OCI-LY1 (cell line): ENCODE data around the gene ATP11A.

Experiments
- H2AFZ ChIP-seq: fragments of 200-600 bp; sonication (generic), shearing (Covaris generic); 2 replicates; pipeline ENCODE4 v1.6.0; 2014; ENCODE audit warnings: antibody characterized with exemption, mild to moderate bottlenecking, low read length
- H3F3A ChIP-seq: fragments of 200-600 bp; sonication (generic), shearing (Covaris generic); 2 replicates; pipeline ENCODE4 v1.6.0; 2014; ENCODE audit warnings: mild to moderate bottlenecking, antibody characterized with exemption, low read length, moderate library complexity; ENCODE audit not compliant: insufficient read depth
- H3K27ac ChIP-seq: fragments of 200-600 bp; sonication (generic); 2 replicates; pipeline ENCODE4 v1.5.1; 2014; ENCODE audit warnings: low read length, mixed run types, mild to moderate bottlenecking, low read depth; ENCODE audit not compliant: poor library complexity, severe bottlenecking
- H3K27me3 ChIP-seq: fragments of 200-600 bp; sonication (generic); 2 replicates; pipeline ENCODE4 v1.6.0; 2014; ENCODE audit warnings: antibody characterized with exemption, mild to moderate bottlenecking, low read length, moderate library complexity; ENCODE audit not compliant: insufficient read depth
- H3K36me3 ChIP-seq: fragments of 200-600 bp; sonication (generic); 2 replicates; pipeline ENCODE4 v1.6.1; 2014; ENCODE audit warnings: mild to moderate bottlenecking, antibody characterized with exemption, low read length, moderate library complexity, mixed read lengths; ENCODE audit not compliant: insufficient read depth
- H3K4me1 ChIP-seq: fragments of 200-600 bp; sonication (generic); 2 replicates; pipeline ENCODE4 v1.5.1; 2014; ENCODE audit warnings: mild to moderate bottlenecking, low read length, moderate library complexity; ENCODE audit not compliant: insufficient read depth, severe bottlenecking
- H3K4me2 ChIP-seq: fragments of 200-600 bp; sonication (generic), shearing (Covaris generic); 2 replicates; pipeline ENCODE4 v1.6.1; 2014; ENCODE audit warnings: low read length
- H3K4me3 ChIP-seq: fragments of 200-600 bp; sonication (generic); 2 replicates; pipeline ENCODE4 v1.5.1; 2014; ENCODE audit warnings: low read length, low read depth, mild to moderate bottlenecking, mixed read lengths; ENCODE audit not compliant: poor library complexity, severe bottlenecking
- H3K79me2 ChIP-seq: fragments of 200-600 bp; shearing (Covaris generic); 2 replicates; pipeline ENCODE4 v1.6.1; 2016; ENCODE audit warnings: mixed run types, low read length, mixed read lengths; ENCODE audit not compliant: insufficient read depth
- H3K9ac ChIP-seq: fragments of 200-600 bp; sonication (generic), shearing (Covaris generic); 2 replicates; pipeline ENCODE4 v1.6.1; 2014; ENCODE audit warnings: mild to moderate bottlenecking, low read length, mixed read lengths
- H3K9me2 ChIP-seq: fragments of 200-600 bp; sonication (generic), shearing (Covaris generic); 2 replicates; pipeline ENCODE4 v1.6.1; 2014; ENCODE audit warnings: low read depth, mild to moderate bottlenecking, low read length, mixed read lengths
- H3K9me3 ChIP-seq: fragments of 200-600 bp; shearing (Covaris generic); 2 replicates; pipeline ENCODE4 v1.6.1; 2014; ENCODE audit warnings: low read length, mixed read lengths
- H4K20me1 ChIP-seq: fragments of 200-600 bp; sonication (generic), shearing (Covaris generic); 2 replicates; pipeline ENCODE4 v1.6.0; 2016; ENCODE audit warnings: mild to moderate bottlenecking, low read length; ENCODE audit not compliant: insufficient read depth
- EZH2 ChIP-seq: fragments of 200-600 bp; sonication (generic), shearing (Covaris generic); IDR thresholded peaks from 2 replicates; pipeline ENCODE4 v1.8.0; 2017; ENCODE audit warnings: borderline replicate concordance, mixed run types, mild to moderate bottlenecking, antibody characterized with exemption, low read length, moderate library complexity, mixed read lengths
- TF ChIP-seq, protein P1 (sequence below): fragments of 200-600 bp; sonication (generic), shearing (Covaris generic); IDR thresholded peaks from 2 replicates; pipeline ENCODE4 v1.5.1; 2017; ENCODE audit warnings: mild to moderate bottlenecking, antibody characterized with exemption, low read length, moderate library complexity, mixed read lengths

The ATP11A gene

DNA sequence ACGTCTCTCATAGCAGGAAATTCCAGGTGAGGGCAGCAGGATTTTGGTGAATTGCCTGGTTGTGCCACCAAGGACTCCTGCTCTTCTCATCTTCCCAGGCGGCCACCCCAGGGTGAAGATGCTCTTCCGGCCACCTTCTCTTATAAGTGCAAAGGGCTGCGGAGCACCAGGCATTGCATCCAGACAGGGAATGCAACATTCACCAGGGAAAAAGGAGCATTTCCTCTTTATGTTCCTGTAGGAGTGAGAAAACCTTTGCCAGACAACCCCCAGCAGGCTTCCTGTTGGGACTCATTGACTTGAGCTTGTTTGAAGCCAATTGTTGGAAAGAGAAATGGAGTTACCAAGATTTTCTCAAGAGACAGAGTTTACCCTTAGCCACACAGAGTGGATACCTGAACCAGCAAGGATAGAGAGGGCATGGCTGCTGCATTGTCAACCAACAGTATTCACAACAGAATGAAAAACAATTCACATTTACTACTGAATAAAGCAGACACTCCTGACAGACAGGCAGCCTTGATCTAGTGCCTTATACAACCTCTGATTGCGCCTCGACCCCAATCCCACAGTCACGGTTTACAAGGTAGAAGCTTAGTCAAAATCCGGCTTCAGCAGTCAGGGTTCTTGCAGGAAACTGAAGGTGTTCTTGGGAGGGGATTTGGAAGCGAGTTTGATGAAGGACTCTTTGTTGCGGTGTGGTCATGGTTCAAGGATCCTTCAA lies 1.8 kb upstream of the ATP11A start:
- Histone ChIP-seq H3K9ac (no peak overlapping the region), H3F3A (no peaks in the 10 kb centered on the region), H3K9me2 (no peaks in the 10 kb centered on the region), H3K9me3 (no peaks in the 10 kb centered on the region), H3K4me3 (no peak overlapping the region), H3K4me2 (peak overlapping the region; percentile 75; the same call in 1 of the 2 replicates), H3K27me3 (peaks cover 9% of the 10 kb centered on the region), H3K4me1 (peaks cover 33% of the 10 kb centered on the region), H4K20me1 (0 out of 2 replicates have a peak, but pooled peaks cover 2% of the 10 kb centered on the region), H3K79me2 (no peaks in the 10 kb centered on the region), H2AFZ (no peak overlapping the region), H3K36me3 (no peaks in the 10 kb centered on the region), H3K27ac (no peak overlapping the region)
- TF ChIP-seq, protein P1, sequence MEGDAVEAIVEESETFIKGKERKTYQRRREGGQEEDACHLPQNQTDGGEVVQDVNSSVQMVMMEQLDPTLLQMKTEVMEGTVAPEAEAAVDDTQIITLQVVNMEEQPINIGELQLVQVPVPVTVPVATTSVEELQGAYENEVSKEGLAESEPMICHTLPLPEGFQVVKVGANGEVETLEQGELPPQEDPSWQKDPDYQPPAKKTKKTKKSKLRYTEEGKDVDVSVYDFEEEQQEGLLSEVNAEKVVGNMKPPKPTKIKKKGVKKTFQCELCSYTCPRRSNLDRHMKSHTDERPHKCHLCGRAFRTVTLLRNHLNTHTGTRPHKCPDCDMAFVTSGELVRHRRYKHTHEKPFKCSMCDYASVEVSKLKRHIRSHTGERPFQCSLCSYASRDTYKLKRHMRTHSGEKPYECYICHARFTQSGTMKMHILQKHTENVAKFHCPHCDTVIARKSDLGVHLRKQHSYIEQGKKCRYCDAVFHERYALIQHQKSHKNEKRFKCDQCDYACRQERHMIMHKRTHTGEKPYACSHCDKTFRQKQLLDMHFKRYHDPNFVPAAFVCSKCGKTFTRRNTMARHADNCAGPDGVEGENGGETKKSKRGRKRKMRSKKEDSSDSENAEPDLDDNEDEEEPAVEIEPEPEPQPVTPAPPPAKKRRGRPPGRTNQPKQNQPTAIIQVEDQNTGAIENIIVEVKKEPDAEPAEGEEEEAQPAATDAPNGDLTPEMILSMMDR: no peak
- TF ChIP-seq EZH2: no peak

DNA sequence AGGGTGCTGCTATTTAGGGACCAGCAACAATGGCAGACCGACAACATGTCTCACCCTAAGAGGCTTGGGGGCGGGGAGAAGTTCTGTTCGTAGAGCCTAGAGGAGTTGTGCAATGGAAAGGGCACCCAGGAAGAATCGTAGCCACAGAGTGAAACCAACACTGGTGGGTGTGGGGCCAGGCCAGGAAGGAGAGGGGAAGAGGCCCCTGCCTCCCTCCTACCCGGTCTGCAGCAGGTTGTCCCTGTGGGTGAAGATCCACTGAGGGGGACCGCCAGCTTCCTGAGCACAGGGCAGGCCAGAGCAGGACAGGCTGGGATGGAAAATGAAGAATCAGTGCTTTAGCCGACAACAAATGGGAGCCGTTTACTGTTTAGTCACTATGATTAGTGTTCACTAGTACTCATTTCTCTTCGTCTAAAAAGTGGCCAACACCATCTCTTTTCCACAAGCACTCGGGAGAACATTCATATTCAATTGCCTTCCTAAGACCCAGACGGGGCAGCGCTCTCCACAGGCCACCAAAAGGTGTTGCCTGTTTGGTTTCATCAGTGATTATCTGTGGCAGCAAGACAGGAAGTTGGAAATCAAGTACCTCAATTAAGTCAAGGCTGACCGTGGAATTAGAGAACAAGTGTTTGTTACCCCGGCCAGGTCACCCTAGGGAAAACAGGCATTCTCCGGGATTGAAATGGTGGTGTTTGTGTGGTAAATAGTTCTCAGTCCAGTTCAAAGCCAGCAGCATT lies 1.1 kb upstream of the ATP11A start:
- Histone ChIP-seq H2AFZ (no peak overlapping the region), H3K79me2 (no peaks in the 10 kb centered on the region), H3K36me3 (no peaks in the 10 kb centered on the region; the same call in 1 of the 2 replicates), H3K4me1 (peaks cover 40% of the 10 kb centered on the region), H3K9me2 (no peaks in the 10 kb centered on the region), H3K4me3 (peak overlapping the region; percentile 85), H3K9ac (peak overlapping the region; percentile 77; the same call in 1 of the 2 replicates), H3K27ac (no peak overlapping the region), H4K20me1 (0 out of 2 replicates have a peak, but pooled peaks cover 2% of the 10 kb centered on the region), H3K4me2 (peak overlapping the region; percentile 75), H3K9me3 (no peaks in the 10 kb centered on the region), H3F3A (no peaks in the 10 kb centered on the region), H3K27me3 (peaks cover 14% of the 10 kb centered on the region)
- TF ChIP-seq, protein P1: peak; percentile 4; the same call in 1 of the 2 replicates
- TF ChIP-seq EZH2: no peak

DNA sequence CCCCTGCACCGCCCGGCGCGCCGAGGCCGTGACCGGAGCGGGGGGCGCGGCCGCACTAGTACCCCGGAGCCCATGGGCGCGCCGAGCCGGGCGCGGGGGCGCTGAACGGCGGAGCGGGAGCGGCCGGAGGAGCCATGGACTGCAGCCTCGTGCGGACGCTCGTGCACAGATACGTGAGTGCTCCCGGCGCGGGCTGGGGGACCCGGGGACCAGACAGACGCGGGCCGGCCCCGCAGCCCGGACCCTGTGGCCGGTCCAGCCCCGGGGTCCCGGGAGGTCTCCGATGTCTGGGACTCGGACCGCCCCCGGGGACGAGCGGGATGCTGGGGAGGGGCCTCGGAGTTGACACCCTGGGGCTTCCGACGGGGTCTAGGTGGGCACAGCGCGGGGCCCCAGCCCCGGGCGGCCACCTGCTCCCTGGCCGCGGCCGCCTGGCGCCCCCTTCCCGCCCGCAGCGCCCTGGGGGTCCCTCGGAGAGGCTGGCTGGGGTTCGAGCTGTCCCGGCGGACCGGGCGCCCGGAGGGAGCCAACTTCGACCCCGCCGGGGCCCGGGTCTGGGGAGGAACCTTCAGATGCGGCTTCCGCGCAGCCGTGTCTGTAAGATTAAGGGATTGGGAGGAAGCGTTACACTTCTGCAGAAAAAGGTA lies 568 bp downstream of the ATP11A start:
- Histone ChIP-seq H3K4me1 (peaks cover 45% of the 10 kb centered on the region), H3K9me3 (no peaks in the 10 kb centered on the region), H3K79me2 (no peaks in the 10 kb centered on the region), H3K4me2 (peak overlapping the region; percentile 82), H3K36me3 (peaks cover 3% of the 10 kb centered on the region; the same call in 1 of the 2 replicates), H3K27me3 (peaks cover 14% of the 10 kb centered on the region), H3K9ac (peak overlapping the region; percentile 75), H3K9me2 (no peaks in the 10 kb centered on the region), H3K27ac (no peak overlapping the region), H3F3A (no peaks in the 10 kb centered on the region), H2AFZ (0 out of 2 replicates have a peak overlapping the region, but pooled peaks have one; percentile 24), H3K4me3 (peak overlapping the region; percentile 85), H4K20me1 (0 out of 2 replicates have a peak, but pooled peaks cover 4% of the 10 kb centered on the region)
- TF ChIP-seq EZH2: no peak
- TF ChIP-seq, protein P1: no peak
